GM21423 (cell line): Measurements from ENCODE around the gene RNASE3.
A peak's percentile ranks its signal among the peaks of the same experiment; 100 is the strongest.
"Not testable (repeated sequence)": the region's sequence is repeated elsewhere in the genome, so short reads cannot be mapped to it uniquely, and the experiment has no call there.

Source experiments
- ATAC-seq: cut with Tn5 transposase; IDR thresholded peaks from one replicate; pipeline ENCODE4 v1.9.1; 2021; ENCODE audit warnings: mild to moderate bottlenecking, moderate library complexity; ENCODE audit not compliant: unreplicated experiment

The RNASE3 gene

DNA sequence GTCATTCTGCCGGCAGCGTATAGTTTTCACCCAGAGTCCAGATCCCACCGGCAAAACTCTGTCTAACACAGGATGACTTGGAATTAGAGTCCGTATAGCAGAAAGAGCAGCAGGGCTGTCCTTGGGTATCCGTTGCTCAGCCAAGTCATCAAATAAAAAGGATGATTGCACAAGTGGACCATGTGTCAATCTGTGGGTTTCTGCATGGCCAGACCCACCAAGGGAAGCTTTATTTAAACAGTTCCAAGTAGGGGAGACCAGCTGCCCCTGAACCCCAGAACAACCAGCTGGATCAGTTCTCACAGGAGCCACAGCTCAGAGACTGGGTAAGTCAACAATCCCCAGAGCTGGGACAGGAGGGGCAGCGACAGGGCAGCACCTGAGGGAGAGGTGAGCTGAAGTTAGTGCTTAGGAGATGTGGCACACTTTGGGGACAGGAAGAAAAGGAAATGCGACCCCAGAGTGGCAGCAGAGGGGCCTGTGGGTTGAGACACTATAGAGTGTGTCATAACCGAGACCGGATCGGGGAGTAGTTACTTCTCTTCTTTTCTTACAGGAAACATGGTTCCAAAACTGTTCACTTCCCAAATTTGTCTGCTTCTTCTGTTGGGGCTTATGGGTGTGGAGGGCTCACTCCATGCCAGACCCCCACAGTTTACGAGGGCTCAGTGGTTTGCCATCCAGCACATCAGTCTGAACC, at the start of gene RNASE3:
Gene RNASE3, plus strand, starts transcription at position 260 of the 700 bp plus-strand sequence. Its CDS starts 302 bp downstream, at position 562.
- ATAC-seq: not testable (repeated sequence)

DNA sequence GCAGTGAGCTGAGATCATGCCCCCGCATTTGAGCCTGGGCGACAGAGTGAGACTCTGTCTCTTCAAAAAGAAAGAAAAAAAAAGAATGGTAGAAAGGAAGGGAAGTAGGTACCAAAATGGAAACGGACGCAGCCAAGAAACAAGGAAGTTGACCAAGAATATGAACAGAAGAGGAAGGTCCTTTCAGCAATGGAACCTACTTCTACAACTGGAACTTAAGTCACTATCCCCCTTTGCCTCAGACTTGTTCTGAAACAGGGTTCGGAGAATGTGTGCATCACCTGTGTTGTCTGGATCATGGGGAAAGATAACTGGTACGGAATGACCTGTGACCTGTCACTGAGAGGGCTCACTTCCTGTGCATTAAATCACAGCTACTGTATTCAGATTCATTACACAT, 44.6 kb upstream of the RNASE3 start:
- ATAC-seq: no peak

DNA sequence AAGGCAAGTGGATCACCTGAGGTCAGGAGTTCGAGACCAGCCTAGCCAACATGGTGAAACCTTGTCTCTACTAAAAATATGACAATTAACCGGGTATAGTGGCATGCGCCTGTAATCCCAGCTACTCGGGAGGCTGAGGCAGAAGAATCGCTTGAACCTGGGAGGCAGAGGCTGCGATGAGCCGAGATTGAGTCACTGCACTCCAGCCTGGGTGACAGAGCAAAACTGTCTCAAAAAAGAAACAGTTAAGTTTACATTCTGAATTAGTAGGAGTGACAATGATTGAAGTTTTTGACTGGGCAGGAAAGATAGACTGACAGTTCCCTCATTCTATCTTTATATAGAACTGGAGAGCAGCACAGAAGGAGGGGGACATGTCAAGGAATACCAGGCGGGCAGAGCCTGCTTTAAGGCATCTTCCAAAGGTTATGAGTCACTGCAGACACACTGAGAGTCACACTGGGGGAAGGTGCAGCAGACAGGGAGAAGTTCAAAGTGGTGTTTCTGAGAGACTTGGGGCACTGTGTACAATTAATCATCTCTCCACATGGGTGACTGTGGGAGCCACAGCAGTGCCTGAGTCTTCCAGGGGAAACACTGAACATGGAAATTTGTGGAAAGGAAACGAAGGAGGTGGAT, 42.8 kb upstream of the RNASE3 start:
- no peak for ATAC-seq

GRCh38 chr14:20848955-20849570, 42.1 kb upstream of the RNASE3 start:
- ATAC-seq: no peak

GRCh38 chr14:20853042-20853441, 38.1 kb upstream of the RNASE3 start:
- no peak for ATAC-seq

- ATAC-seq: peak; percentile 85
Observed at GRCh38 chr14:20855652-20856291, 35.4 kb upstream of the RNASE3 start.

DNA sequence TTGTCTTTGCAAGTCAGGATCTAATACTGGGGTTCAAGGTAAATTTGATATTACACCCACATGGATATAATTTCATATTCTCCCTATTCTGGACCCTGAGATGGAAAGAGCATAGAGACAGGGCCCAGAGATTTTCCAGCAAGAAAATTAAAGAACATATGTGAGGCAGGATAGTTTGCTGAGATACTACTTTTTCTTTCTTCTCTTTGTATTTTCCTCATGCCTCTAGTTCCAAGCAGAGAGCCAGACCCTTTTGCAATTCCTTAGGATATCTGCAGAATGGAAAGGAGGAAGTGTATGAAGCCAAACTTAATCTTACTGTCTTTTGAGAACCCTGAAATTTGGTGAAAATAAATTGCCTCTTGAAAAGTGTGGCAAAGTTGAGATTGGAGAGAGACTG, 34.0 kb upstream of the RNASE3 start:
- no peak for ATAC-seq

GRCh38 chr14:20857630-20858261, 33.4 kb upstream of the RNASE3 start:
- no peak for ATAC-seq

- no peak for ATAC-seq
Observed at GRCh38 chr14:20866194-20866593, 25.0 kb upstream of the RNASE3 start.

DNA sequence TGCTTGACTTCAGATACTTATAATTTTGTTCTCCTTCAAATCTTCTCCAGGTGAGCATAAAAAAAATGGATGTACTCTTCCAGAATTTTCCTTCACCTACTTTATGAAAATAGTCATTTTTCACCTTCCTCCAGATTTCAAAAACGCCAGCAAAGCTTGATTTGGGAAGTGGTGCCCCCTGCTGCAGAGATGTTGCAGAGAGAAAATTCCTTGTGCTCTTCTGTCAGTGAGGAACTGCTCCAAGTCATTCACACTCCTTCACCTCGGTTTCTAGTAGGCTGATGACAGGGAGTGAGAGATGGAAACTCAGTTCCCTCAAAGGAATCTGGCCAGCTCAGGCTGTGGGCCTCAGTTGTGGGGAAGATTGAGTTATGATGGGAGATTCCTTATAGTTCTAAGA, 24.2 kb upstream of the RNASE3 start:
- ATAC-seq: no peak

- ATAC-seq: peak; percentile 75
Observed at GRCh38 chr14:20873370-20874177, 17.6 kb upstream of the RNASE3 start.

GRCh38 chr14:20877016-20877415, 14.2 kb upstream of the RNASE3 start:
- ATAC-seq: no peak

- ATAC-seq: no peak
Observed at GRCh38 chr14:20878695-20879094, 12.5 kb upstream of the RNASE3 start.

GRCh38 chr14:20881229-20881628, 10.0 kb upstream of the RNASE3 start:
- not testable (repeated sequence) for ATAC-seq

DNA sequence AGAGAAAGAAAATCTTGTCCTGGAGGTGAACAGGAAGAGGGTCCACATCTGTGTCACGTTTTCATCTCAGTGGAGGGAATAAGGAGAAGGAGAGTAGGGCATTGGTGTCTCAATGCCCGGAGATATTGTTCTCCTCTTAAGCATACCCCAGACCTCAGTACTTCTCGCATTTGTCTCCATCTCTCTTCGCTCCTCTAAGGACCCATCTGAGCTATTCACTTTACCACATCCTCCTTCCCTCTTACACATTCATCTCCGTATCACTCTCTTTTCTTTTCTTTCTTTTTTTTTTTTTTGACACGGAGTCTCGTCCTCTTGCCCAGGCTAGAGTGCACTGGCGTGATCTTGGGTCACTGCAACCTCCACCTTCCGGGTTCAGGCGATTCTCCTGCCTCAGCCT, 8.4 kb upstream of the RNASE3 start:
- not testable (repeated sequence) for ATAC-seq

GRCh38 chr14:20888411-20888810, 2.8 kb upstream of the RNASE3 start:
- ATAC-seq: not testable (repeated sequence)

GRCh38 chr14:20895322-20895721, 4.1 kb downstream of the RNASE3 start:
- ATAC-seq: not testable (repeated sequence)

DNA sequence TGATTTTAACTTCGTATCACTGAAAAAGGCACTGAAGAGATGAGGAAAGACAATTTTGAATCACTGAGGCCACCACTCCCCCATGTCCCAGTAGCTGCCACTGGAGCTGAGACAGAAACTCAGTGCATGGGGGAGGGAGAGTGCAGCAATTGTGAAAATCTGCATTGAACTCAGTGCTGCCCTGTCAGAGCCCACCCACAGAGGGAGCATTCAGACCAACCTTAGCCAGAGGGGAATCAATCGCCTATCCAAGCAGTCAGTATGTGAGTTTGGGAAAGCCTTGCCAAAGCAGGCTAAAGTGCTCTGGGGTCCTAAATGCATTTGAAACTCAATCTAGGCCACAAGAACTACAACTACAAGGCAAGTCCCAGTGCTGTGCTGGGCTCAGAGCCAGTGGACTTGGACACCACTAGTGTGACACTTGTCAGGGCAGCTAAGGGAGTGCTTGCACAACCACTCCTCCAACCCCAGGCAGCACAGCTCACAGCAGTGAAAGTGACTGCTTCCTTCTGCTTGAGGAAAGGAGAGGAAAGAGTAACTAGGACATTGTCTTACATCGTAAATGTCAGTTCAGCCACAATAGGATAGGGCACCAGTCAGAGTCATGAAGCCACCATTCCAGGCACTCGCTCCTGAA, 13.3 kb downstream of the RNASE3 start:
- no peak for ATAC-seq

GRCh38 chr14:20905676-20906075, 14.5 kb downstream of the RNASE3 start:
- no peak for ATAC-seq

DNA sequence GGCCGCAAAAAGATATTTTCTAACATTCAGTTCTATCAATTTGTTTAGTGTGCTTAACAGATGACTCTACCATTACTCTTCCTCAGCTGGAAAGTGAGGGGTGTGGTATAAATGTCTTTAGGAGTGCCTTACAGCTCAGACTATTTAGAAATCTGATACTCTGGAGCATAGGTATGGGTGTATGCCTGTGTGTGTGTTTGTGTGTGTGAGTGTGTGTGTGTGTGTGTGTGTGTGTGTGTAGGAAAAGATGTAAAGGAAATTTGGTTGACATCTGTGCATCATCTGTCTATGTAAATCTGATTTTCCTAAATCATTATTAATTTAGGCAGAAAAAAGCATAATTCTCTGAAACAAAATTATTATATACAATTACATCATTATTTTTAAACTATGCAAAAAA, 16.0 kb downstream of the RNASE3 start:
- ATAC-seq: no peak
